GM12873 (cell line): Measurements from ENCODE around the gene HAUS6.

Experiments
- TF ChIP-seq, protein P1 (sequence below): IDR thresholded peaks from 2 replicates; pipeline ENCODE4 v1.5.1; 2012; ENCODE audit warnings: low read depth, mild to moderate bottlenecking, moderate library complexity, low read length, control low read depth; ENCODE audit not compliant: insufficient read depth; ENCODE audit errors: missing control alignments

HAUS6 gene

DNA sequence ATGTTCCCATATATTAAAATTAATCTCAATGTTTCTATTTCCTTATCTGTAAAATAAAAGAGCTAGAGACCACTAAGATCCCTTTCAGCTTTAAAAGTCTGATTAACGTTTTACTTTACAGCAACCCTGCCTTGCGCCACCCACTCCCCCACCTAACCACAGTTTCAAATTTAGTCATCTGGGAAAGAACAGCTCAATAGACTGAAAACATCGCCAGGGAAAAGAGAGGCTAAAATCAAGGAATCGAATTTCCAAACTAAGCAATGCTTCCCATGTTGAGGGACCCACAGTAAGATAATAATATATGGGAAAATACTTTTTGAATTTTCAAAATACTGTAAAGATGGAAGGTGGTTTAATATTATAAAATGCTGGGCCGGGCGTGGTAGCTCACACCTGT is 76.3 kb downstream of the HAUS6 start:
- TF ChIP-seq, protein P1, sequence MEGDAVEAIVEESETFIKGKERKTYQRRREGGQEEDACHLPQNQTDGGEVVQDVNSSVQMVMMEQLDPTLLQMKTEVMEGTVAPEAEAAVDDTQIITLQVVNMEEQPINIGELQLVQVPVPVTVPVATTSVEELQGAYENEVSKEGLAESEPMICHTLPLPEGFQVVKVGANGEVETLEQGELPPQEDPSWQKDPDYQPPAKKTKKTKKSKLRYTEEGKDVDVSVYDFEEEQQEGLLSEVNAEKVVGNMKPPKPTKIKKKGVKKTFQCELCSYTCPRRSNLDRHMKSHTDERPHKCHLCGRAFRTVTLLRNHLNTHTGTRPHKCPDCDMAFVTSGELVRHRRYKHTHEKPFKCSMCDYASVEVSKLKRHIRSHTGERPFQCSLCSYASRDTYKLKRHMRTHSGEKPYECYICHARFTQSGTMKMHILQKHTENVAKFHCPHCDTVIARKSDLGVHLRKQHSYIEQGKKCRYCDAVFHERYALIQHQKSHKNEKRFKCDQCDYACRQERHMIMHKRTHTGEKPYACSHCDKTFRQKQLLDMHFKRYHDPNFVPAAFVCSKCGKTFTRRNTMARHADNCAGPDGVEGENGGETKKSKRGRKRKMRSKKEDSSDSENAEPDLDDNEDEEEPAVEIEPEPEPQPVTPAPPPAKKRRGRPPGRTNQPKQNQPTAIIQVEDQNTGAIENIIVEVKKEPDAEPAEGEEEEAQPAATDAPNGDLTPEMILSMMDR: no peak

DNA sequence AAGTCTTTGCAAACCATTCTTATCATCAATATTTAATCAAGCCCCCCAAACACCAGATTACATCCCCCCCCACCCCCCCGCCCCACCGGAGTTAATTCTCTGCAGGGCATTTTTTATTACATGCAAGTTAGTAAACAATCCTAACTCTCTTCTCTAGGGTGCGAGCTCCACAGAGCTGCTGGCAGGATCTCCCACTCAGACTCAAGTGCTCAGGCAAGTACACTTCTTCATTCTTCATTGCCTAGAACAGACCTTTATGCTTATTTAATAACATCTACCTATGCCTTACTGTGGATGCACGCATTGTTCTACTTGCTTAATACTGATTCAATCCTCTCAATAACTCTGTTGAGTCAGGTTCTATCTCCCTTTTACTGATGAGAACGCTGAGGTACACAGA is 79.6 kb downstream of the HAUS6 start:
- TF ChIP-seq, protein P1: no peak

DNA sequence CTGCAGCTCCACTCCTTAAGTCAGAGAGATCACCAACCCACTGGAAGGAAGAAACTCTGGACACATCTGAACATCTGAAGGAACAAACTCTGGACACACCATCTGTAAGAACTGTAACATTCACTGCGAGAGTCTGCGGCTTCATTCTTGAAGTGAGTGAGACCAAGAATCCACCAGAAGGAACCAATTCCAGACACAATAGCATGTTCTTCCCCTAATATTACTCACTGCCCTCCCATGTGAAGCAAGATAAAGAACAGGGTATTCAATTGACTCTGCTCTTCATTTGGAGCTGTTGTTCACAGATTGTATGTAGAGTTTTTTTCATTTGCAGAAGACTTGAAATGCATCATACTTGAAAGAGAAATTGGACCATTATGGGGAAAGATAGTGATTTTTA is 80.5 kb downstream of the HAUS6 start:
- TF ChIP-seq, protein P1: no peak

DNA sequence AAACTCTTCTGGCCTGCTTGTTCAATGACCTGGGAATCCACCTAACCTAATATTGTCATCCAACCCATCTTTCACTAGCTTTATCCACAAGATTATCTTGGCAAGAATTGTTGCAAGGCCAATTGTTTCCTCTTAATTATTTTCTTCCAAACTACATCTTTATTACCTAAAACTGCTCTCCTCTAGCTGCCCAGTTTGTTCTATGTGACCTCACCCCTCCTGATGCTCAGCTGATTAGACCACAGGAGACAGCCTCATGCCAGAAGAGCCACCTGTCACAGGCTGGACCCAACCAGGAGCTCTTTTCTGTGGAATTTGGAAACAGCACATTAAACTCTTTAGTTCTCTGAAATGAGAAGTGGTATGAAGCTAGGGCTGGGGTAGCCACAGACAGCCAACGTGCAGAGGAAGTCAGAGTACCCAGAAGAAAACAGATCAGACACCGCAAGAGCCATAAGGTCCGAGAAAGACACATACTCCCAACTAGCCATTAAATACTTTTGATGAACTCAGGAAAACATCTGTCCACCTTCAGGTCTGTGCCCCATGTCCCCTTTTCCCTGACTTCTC is 81.7 kb downstream of the HAUS6 start:
- TF ChIP-seq, protein P1: no peak

DNA sequence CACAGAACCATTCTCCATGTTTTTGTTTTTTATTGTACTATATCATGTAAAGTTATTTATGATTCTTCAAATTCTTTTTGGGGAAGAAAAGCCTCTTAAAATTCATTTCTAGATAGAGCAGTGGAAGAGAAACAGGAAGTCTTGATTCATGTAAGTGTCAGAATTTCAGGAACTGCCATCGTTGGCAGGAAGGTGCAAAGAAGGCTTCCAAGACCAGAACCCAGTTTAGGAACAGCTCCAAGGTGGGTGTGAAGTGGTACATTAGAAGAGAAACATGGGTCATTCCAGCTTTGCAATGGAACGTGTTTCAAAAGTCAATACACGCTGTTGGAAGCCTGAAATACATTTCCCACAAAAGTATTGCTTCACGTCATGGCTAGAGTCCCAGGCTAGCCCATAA is 84.5 kb downstream of the HAUS6 start:
- TF ChIP-seq, protein P1: no peak

DNA sequence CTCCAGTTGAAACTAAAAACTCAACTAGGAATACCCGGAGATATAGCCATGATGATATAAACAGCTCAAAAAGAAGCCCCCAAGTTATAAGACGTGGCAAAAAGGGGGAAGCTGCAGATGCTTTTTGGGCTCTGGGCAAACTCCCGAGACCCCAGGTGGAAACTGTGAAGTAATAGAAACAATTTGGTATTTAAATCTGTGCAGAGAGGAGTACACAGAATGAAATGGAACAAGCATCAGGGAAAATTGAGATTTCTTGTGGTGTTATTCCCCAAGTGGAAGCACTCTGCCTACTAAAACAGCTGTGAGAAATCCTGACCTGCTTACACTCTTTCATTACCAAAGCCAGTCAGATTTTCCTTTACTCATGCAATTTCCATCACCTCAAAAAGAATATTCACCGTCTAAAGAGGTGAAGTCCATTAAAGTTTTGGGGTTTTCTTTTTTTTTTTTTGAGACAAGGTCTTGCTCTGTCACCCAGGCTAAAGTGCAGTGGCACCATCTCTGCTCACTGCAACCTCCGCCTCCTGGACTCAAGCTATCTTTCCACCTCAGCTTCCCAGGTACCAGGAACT is 93.2 kb downstream of the HAUS6 start:
- TF ChIP-seq, protein P1: no peak
